Breast epithelium (tissue), 3 donors: ENCODE results near the gene FAP.

Experiments used
- CTCF ChIP-seq, 3 donors: fragments of 450-650 bp; IDR thresholded peaks; one replicate each; pipeline ENCODE4 v1.5.1; 2016 to 2017; ENCODE audit warnings: antibody characterized with exemption in 3 of 3, mild to moderate bottlenecking in 3 of 3, moderate library complexity in 3 of 3
- POLR2A ChIP-seq: fragments of 450-650 bp; IDR thresholded peaks from one replicate; pipeline ENCODE4 v1.6.1; 2016; ENCODE audit warnings: antibody characterized with exemption, mild to moderate bottlenecking, moderate library complexity
- POLR2AphosphoS5 ChIP-seq, 3 donors: sonication (generic); formaldehyde crosslinking; IDR thresholded peaks; one replicate each; pipeline ENCODE4 v1.6.1; 2017; ENCODE audit warnings: antibody characterized with exemption in 3 of 3

DNA sequence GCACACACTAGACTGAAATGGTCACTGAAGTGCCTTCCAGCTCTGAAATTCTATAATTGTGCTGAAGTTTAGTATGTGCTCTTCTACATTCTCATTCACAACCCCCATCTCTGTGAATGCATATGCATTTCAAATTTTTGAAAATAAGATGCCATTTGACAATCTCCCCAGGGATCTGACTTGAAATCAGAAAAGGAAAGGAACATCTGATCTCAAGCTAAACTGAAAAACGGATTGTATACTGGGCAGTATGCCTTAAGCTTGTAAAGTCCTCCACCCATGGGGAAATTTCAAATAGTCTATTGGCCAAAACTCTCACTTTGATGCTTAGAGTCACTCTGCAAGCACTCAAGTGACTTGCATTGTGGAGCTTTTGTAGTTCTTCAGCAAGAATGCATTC lies 22.9 kb downstream of the FAP start:
- TF ChIP-seq CTCF (IDR thresholded peaks at IDR 0.05): no peak
- no peak for TF ChIP-seq POLR2A
- no peak for TF ChIP-seq POLR2AphosphoS5 (IDR thresholded peaks at IDR 0.05)
